Measurements from ENCODE around the gene VAV2. TPM values are rescaled to one million over a fixed set of nuclear protein-coding genes. Genes with fewer than 3 reads are reported as not detected.

The VAV2 gene
- polyA plus RNA-seq, 5 donors: 30.1 to 40.7 (median 34.2) TPM

DNA sequence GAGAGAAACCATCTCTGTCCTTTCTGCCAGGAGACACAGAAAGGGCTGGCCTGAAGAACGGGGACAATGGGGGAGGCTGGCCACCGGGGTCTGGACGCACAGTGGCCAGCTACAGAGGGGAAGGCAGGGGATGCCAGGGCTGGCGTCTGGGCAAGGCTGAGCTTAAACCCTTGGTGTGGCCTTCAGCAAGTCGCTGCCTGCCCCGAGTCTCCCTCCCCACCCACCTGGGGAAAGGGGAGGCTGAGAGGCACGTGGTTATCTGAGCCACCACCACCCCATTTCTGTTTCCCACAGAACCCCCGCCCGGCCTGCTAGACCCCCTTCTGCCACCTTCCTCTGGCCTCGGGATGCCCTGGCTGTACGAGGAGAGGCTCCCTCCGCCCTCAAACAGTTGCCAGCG, 115.3 kb downstream of the VAV2 start:
- DNase-seq: no peak

DNA sequence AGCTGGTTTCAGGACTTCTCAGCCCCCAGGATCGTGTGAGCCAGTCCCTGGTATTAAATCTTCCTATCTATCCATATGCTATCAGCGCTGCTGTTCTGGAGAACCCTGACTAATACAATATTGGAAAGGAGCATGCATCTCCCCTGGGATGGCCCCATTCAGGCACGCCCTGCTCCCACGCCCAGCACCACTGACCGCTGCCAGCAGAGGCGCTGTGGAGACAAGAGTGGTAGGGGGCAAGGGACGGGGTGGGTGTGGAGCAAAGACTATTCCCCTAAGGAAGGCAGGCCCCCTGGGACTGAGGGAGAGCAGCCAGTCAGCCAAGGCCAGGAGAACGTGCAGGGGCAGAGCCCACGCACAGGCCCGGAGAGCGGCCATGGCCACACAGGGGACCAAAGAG, 116.0 kb downstream of the VAV2 start:
- no peak for DNase-seq

DNA sequence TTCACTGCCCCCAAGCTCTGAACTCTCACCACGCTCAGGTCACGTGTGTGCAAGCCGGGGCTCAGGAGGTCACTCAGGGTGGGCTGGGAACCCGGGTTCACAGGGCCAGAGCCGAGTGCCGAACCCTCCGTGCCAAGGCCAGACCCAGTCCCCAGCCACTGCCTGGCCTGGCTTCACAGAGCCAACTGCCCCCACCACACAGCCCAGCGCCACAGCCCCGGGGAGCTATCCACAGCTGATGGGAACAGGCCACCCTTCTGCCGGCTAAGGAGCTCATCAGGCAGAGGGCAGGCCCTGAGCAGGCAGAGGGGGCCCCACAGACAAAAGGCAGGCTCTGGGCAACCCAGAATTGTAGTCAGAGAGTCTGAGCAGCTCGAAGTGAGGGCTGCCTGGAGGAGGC, 117.0 kb downstream of the VAV2 start:
- DNase-seq: no peak

- DNase-seq: no peak
Observed at GRCh38 chr9:133874659-133875058, 117.5 kb downstream of the VAV2 start.

GRCh38 chr9:133874060-133874657, 118.0 kb downstream of the VAV2 start:
- no peak for DNase-seq

DNA sequence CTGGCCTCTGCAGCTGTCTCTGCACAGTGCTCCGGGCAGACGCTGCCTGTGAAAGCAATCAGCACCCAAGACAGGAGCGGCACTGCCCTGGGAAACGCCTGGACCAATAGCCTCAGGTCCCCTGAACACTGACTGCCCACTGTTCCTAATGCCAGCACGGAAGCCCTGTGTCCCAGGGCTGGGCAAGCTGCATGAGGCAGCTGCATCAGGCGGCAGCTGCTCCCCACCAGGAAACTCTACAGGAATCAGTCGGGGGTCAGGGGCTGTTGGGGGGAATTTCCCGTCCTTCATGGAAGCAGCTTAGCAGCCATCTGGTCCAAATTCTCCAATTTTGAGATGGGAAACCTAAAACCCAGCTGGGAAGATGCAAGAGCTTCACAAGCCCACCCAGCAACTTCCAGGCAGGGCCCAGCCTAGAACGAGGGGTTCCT, 118.6 kb downstream of the VAV2 start:
- DNase-seq: no peak

- no peak for DNase-seq
Observed at GRCh38 chr9:133873009-133873408, 119.1 kb downstream of the VAV2 start.

DNA sequence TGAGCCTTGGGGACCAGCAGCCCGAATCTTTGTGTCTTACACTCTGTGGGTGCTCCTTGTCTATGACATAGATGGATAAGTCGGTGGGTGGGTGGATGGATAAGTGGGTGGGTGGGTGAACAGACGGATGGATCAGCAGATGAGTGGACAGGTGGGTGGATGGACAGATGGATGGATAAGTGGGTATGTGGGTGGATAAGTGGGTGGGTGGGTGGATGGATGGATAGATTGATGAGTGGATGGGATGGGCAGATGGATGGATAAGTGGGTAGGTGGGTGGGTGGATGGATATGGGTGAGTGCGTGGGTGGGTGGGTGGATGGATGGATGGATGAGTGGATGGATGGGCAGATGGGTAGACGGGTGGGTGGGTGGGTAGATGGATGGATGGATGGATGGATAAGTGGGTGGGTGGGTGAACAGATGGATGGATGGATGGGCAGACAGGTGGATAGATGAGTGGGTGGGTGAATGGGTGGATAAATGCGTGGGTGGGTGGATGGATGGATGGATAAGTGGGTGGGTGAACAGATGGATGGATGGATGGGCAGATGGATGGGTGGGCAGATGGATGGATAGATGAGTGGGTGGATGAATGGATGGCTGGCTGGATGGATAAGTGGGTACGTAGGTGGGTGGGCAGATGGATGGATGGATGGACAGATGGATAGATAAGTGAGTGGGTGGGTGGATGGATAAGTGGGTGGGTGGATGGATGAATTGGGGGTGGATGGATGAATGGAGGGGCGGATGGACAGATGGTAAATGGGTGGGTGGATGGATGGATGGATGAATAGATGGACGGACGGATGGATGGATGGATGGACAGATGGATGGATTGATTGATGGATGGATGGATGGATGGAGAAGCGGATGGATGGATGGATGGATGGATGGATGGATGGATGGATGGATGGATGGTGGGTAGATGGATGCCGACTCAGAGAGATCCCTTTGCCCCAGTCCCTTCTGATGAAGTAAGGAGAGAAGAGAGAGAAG, 121.2 kb downstream of the VAV2 start:
- no peak for DNase-seq

GRCh38 chr9:133869674-133870405, 122.3 kb downstream of the VAV2 start:
- no peak for DNase-seq

DNA sequence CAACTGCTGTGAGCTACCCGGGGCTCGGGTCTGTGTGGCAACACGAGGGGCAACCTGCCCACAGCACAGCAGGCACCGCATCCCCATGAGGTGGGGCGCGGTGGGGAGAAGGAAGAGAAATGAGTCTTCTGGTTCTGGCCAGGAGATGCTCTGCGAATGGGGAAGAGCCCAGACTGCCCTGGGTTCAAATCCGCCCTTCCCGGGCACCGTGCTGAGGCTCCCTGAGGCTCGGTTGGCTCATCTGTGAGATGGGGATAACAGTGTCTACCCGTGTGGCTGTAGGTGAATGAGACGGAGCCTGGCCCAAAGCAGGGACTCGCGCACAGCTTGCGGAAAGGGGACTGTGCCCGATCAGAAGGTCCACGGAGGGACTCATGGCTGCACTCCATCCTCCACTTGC, 123.9 kb downstream of the VAV2 start:
- no peak for DNase-seq

GRCh38 chr9:133866946-133867345, 125.2 kb downstream of the VAV2 start:
- no peak for DNase-seq

- DNase-seq: no peak
Observed at GRCh38 chr9:133864011-133864410, 128.1 kb downstream of the VAV2 start.

GRCh38 chr9:133863257-133863592, 128.9 kb downstream of the VAV2 start:
- no peak for DNase-seq

DNA sequence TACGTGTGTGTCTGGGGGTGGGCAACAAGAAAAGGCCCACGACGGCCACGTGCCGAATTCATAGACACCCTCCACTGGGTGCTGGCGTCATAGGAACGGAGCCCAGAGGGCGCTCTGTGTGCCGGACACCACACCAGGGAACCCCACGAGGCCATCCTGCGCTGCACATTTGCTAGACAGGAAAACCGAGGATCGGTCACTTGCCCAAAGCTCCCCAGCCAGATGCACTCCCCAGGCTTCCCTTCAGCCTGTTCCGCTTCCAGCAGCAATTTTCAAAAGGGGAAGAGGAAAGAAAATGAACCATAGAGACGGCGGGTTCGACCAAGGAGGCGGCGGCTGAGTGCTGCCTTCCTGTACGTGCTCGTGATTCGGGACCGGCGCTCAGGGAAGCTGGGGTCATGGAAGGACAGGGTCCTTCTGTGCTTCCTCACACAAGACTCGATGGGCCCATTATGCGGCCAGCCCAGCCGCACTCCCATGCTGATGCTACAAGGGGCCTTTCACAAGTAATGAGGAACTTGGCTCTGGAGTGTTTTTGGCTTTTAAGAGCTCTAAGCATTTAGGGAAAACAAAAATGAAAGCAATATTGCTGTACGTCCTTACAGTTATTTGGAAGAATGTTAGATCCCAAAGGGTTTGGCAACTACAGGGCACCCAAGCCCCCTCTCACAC, 129.4 kb downstream of the VAV2 start:
- no peak for DNase-seq

GRCh38 chr9:133861692-133862091, 130.4 kb downstream of the VAV2 start:
- DNase-seq: no peak

DNA sequence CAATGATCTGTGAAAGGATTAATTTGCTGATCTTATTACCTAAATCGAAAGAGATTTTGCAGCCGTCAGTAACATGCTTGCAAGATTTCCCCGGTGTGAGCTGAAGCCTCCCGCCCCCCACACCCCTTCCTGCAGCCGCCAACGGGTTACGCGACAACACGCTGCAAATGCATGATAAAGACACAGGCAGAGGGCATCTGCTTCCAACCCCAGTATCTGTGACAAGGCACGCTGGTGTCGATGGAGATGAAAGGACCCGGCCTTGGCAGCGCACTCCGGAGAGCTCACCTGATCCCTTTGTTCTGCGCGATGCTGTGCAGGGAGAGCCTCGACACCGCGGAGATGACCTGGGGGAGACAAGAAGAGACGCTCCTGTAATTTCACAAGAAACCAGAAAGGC, 131.0 kb downstream of the VAV2 start:
- no peak for DNase-seq

- DNase-seq: no peak
Observed at GRCh38 chr9:133858771-133859170, 133.4 kb downstream of the VAV2 start.

DNA sequence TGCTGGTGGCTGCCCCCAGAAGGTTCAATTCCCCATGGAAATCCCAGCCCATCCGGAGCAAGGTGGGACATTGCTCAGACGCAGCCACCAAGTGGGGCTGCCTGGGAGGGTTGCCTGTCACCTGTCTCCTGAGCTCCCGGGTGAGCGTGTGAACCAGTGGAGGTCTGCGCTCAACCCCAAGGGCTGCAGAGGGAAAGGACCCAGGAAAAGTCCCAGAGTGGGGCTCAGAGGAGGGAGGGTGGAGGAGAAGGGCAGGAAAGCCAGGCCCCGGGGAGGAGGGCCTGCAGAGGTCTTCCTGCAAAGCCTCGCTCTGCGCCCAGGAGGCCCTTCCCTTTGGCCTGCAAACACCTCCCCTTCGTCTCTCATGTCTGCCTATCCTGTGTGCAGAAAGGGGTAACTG, 134.5 kb downstream of the VAV2 start:
- no peak for DNase-seq

GRCh38 chr9:133856798-133857197, 135.3 kb downstream of the VAV2 start:
- DNase-seq: no peak

GRCh38 chr9:133855802-133856521, 136.2 kb downstream of the VAV2 start:
- DNase-seq: peak; percentile 52 to 61

- no peak for DNase-seq
Observed at GRCh38 chr9:133855371-133855770, 136.8 kb downstream of the VAV2 start.

Data from right lung (tissue), 5 donors.